CD14-positive monocyte (primary cell): ENCODE measurements around the gene ZNHIT3. TPM values are rescaled to one million over a fixed set of nuclear protein-coding genes. Genes with fewer than 3 reads are reported as not detected.

ENCODE experiments used
- DNase-seq, 3 donors: peaks; one replicate each; pipeline ENCODE4 v3.0.0-alpha.2; 2011 to 2022
- H2AFZ ChIP-seq: 2 replicates; pipeline ENCODE4 v1.6.0; 2012; ENCODE audit warnings: mild to moderate bottlenecking, low read depth, low read length, inconsistent platforms; ENCODE audit not compliant: insufficient read depth, poor library complexity, severe bottlenecking
- H3K27ac ChIP-seq, 2 donors: 1 replicate in 1 of 2; 2 replicates in 1 of 2; pipeline ENCODE4 v1.5.1; 2012 to 2013; ENCODE audit warnings: low read length in 2 of 2, control low read depth in 1 of 2, inconsistent platforms in 1 of 2, low read depth in 1 of 2, mild to moderate bottlenecking in 1 of 2
- H3K27me3 ChIP-seq, 2 donors: one replicate each; pipeline versions ENCODE4 v1.6.0 to v1.6.1; 2011 to 2013; ENCODE audit warnings: low read length in 2 of 2; ENCODE audit not compliant: control insufficient read depth in 2 of 2, insufficient read depth in 2 of 2
- H3K36me3 ChIP-seq, 2 donors: replicated peaks in 1 of 2; 1 replicate in 1 of 2; 2 replicates in 1 of 2; pipeline versions ENCODE4 v1.5.1 to v1.6.1; 2012 to 2013; ENCODE audit warnings: low read length in 2 of 2, control low read depth in 1 of 2, inconsistent platforms in 1 of 2, mild to moderate bottlenecking in 1 of 2; ENCODE audit not compliant: insufficient read depth in 2 of 2, control insufficient read depth in 1 of 2
- H3K4me1 ChIP-seq, 2 donors: 1 replicate in 1 of 2; 2 replicates in 1 of 2; pipeline versions ENCODE4 v1.5.1 to v1.6.1; 2012 to 2013; ENCODE audit warnings: low read length in 2 of 2, control low read depth in 1 of 2, inconsistent platforms in 1 of 2, mild to moderate bottlenecking in 1 of 2, moderate library complexity in 1 of 2; ENCODE audit not compliant: insufficient read depth in 2 of 2, control insufficient read depth in 1 of 2
- H3K4me2 ChIP-seq: replicated peaks from 2 replicates; pipeline ENCODE3; 2012; ENCODE audit warnings: low read length, moderate library complexity, mild to moderate bottlenecking; ENCODE audit not compliant: poor library complexity, severe bottlenecking; ENCODE audit errors: extremely low read depth
- H3K4me3 ChIP-seq, 3 experiments: fragments of 200-600 bp in 1 of 3; sonication (generic) in 1 of 3; replicated peaks in 1 of 3; 1 replicate in 2 of 3; 2 replicates in 1 of 3; pipeline ENCODE4 v1.5.1; 2011 to 2013; ENCODE audit warnings: low read length in 3 of 3, mild to moderate bottlenecking in 3 of 3, control low read depth in 2 of 3, low read depth in 2 of 3, inconsistent platforms in 1 of 3, moderate library complexity in 1 of 3
- H3K79me2 ChIP-seq: 2 replicates; pipeline ENCODE4 v1.6.0; 2012; ENCODE audit warnings: mild to moderate bottlenecking, control low read depth, inconsistent platforms, low read length, moderate library complexity; ENCODE audit not compliant: insufficient read depth
- H3K9ac ChIP-seq: 2 replicates; pipeline ENCODE4 v1.6.0; 2017; ENCODE audit warnings: low read length, mild to moderate bottlenecking; ENCODE audit not compliant: insufficient read depth, poor library complexity, severe bottlenecking
- H3K9me3 ChIP-seq, 2 donors: replicated peaks in 1 of 2; 1 replicate in 1 of 2; 2 replicates in 1 of 2; pipeline versions ENCODE4 v1.5.1 to v1.6.1; 2012 to 2013; ENCODE audit warnings: low read length in 2 of 2, control low read depth in 1 of 2; ENCODE audit not compliant: control insufficient read depth in 1 of 2, insufficient read depth in 1 of 2
- H4K20me1 ChIP-seq: 2 replicates; pipeline ENCODE4 v1.6.0; 2012; ENCODE audit warnings: mild to moderate bottlenecking, low read length, control low read depth, moderate library complexity; ENCODE audit not compliant: insufficient read depth
- H3K27ac Mint-ChIP-seq, 7 donors: one replicate each; pipeline ENCODE4 v1.8.0; 2020; ENCODE audit warnings: mild to moderate bottlenecking in 7 of 7, mixed read lengths in 7 of 7, moderate library complexity in 6 of 7, inconsistent platforms in 2 of 7
- H3K27me3 Mint-ChIP-seq, 3 donors: one replicate each; pipeline ENCODE4 v1.8.0; 2021 to 2022; ENCODE audit warnings: low read depth in 3 of 3, mild to moderate bottlenecking in 3 of 3, mixed read lengths in 3 of 3, moderate library complexity in 3 of 3, inconsistent platforms in 1 of 3
- H3K36me3 Mint-ChIP-seq, 2 donors: one replicate each; pipeline ENCODE4 v1.8.0; 2020; ENCODE audit warnings: mixed read lengths in 2 of 2, inconsistent platforms in 1 of 2, mild to moderate bottlenecking in 1 of 2
- H3K4me1 Mint-ChIP-seq: one replicate; pipeline ENCODE4 v1.8.0; 2020; ENCODE audit warnings: mild to moderate bottlenecking, mixed read lengths
- H3K4me3 Mint-ChIP-seq, 2 donors: one replicate each; pipeline ENCODE4 v1.8.0; 2020; ENCODE audit warnings: mild to moderate bottlenecking in 2 of 2, mixed read lengths in 2 of 2, moderate library complexity in 1 of 2
- H3K9me3 Mint-ChIP-seq, 7 donors: one replicate each; pipeline ENCODE4 v1.8.0; 2020 to 2022; ENCODE audit warnings: mixed read lengths in 7 of 7, mild to moderate bottlenecking in 6 of 7, moderate library complexity in 6 of 7, inconsistent platforms in 2 of 7
- WGBS: methylation state at CpG from one replicate; pipeline ENCODE4 v1.1.5; 2013; ENCODE audit warnings: missing lambda C conversion rate; ENCODE audit not compliant: insufficient coverage; 5-methylcytosine and 5-hydroxymethylcytosine counted together
- intact Hi-C, 2 donors: fragments of 100-400 bp; cut with micrococcal nuclease; formaldehyde crosslinking; loops; one replicate each; pipeline versions ENCODE4 v1.15.0 to v1.15.1; 2023
- polyA plus RNA-seq, 3 donors: library from polyadenylated mRNA; depleted of rRNA in 1 of 3; unstranded in 2 of 3; stranded (reverse) in 1 of 3; fragments of 300-500 nt in 2 of 3; fragments of >200 nt in 1 of 3; fragmentation: Illumina TruSeq in 2 of 3; gene quantifications; 1 replicate in 2 of 3; 2 replicates in 1 of 3; pipeline ENCODE4 v1.2.3, GENCODE V29; 2012 to 2021
- TF ChIP-seq, protein P1 (sequence below): fragments of 200-600 bp; IDR thresholded peaks from one replicate; pipeline ENCODE4 v1.8.0; 2022; ENCODE audit warnings: antibody characterized with exemption, mild to moderate bottlenecking

The ZNHIT3 gene
- polyA plus RNA-seq, 3 donors = 27.6 to 70.4 (median 63.5) TPM

DNA sequence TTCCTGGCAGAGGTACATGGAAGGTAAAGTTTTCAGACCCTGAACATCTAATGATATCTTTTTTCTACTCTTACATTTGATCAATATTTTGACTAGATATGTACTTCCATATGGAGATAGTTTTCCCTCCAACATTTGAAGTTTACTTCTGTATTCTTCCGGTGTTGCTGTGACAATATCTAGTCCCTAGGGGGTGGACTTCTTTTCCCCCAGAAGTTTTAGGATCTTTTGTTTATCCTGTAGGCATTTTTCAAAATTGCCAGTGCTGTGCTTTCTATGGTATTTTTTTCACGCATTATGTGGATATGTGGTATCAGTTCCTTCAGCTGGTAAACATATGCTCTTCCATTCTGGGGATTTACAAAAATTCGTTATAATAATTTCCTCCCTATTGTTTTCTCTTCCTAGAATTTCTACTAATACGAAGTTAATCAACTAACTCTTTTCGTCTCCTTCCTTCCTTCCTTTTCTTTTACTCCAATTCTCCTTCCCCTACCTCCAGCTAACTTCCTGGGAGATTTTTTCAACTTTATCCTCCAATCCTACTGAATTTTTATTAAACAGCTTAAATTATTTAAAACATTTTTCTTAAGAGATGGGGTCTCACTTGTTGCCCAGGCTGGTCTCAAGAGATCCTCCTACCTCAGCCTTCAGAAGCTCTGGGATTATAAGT is 26.1 kb upstream of the ZNHIT3 start:
- H3K4me3 Mint-ChIP-seq = no peak overlapping the region
- no peaks in the 10 kb centered on the region for H3K4me1 Mint-ChIP-seq
- H3K4me3 ChIP-seq = no peak overlapping the region
- no peaks in the 10 kb centered on the region for H4K20me1 ChIP-seq
- no peak for DNase-seq
- H3K36me3 ChIP-seq = no peaks in the 10 kb centered on the region
- no peak overlapping the region for H3K27ac ChIP-seq
- H2AFZ ChIP-seq = no peak overlapping the region
- H3K4me1 ChIP-seq = no peaks in the 10 kb centered on the region
- H3K36me3 Mint-ChIP-seq = no peaks in the 10 kb centered on the region
- no peak overlapping the region for H3K4me2 ChIP-seq
- H3K79me2 ChIP-seq = no peaks in the 10 kb centered on the region
- peak overlapping the region in 1 of 7 donors; percentile 54 for H3K27ac Mint-ChIP-seq
- TF ChIP-seq, protein P1, sequence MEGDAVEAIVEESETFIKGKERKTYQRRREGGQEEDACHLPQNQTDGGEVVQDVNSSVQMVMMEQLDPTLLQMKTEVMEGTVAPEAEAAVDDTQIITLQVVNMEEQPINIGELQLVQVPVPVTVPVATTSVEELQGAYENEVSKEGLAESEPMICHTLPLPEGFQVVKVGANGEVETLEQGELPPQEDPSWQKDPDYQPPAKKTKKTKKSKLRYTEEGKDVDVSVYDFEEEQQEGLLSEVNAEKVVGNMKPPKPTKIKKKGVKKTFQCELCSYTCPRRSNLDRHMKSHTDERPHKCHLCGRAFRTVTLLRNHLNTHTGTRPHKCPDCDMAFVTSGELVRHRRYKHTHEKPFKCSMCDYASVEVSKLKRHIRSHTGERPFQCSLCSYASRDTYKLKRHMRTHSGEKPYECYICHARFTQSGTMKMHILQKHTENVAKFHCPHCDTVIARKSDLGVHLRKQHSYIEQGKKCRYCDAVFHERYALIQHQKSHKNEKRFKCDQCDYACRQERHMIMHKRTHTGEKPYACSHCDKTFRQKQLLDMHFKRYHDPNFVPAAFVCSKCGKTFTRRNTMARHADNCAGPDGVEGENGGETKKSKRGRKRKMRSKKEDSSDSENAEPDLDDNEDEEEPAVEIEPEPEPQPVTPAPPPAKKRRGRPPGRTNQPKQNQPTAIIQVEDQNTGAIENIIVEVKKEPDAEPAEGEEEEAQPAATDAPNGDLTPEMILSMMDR = no peak
- intact Hi-C loops = no loop called here
- no peak overlapping the region for H3K9ac ChIP-seq
- peaks cover 0 to 10% (median 2%) of the 10 kb centered on the region in 7 donors for H3K9me3 Mint-ChIP-seq
- H3K27me3 Mint-ChIP-seq = peaks cover 27 to 50% (median 36%) of the 10 kb centered on the region in 3 donors
- no peaks in the 10 kb centered on the region for H3K9me3 ChIP-seq
- H3K27me3 ChIP-seq = peaks cover 0 to 25% of the 10 kb centered on the region in 2 donors
- WGBS = 49% methylated on average over 3 of the region's 5 CpGs

DNA sequence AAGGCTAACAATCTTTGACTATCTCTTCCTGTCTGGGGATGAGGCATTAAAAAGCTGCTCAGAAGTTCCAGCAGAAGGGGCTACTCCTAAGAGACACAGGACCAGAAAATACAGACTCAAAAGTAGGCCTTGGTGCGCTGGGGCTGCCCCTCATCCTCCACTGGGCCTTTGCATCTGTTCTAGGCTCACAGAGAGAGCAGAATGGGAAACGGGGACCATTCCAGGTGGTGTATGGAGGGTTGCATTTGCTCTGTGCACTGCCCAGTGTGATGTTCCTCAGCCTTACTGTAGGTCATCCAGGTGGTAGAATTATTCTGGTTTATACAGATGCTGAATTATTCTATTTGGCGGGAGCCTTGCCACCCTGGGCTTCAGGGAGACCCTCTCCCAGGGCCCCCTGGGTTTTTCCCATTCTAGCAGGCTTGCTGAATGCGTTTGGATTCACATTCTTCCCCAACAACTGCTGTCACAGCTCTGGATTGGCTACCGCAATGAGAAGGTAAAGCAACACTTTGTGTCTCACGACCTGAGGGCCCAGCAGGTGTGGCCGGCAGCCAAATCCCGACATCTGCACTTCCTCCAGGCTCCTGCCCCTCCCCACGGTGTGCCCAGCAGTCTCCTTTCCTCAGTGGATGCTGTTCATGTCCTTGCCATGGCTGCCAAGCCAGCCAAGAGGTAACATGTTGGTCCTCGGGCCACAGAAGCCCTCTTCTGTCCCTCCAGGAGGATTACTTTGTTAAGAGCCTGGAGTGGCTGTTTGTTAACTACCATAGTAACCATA is 25.0 kb upstream of the ZNHIT3 start:
- Histone ChIP-seq H3K36me3 (no peaks in the 10 kb centered on the region), H2AFZ (no peak overlapping the region), H3K27ac (no peak overlapping the region), H4K20me1 (no peaks in the 10 kb centered on the region), H3K4me3 (no peak overlapping the region), H3K9ac (no peak overlapping the region), H3K4me2 (no peak overlapping the region), H3K79me2 (no peaks in the 10 kb centered on the region), H3K27me3 (peaks cover 0 to 27% of the 10 kb centered on the region in 2 donors), H3K9me3 (no peaks in the 10 kb centered on the region), H3K4me1 (no peaks in the 10 kb centered on the region)
- Mint-ChIP-seq H3K9me3 (peaks cover 0 to 10% (median 2%) of the 10 kb centered on the region in 7 donors), H3K4me1 (no peaks in the 10 kb centered on the region), H3K27me3 (peaks cover 36 to 59% (median 43%) of the 10 kb centered on the region in 3 donors), H3K36me3 (no peaks in the 10 kb centered on the region), H3K27ac (no peak overlapping the region), H3K4me3 (peak overlapping the region in 1 of 2 donors; percentile 59)
- 70% methylated on average over 7 of the region's 10 CpGs for WGBS
- DNase-seq = no peak
- intact Hi-C loops = no loop called here
- TF ChIP-seq, protein P1 = no peak
